ENCODE data around the gene TOP1.

DNA sequence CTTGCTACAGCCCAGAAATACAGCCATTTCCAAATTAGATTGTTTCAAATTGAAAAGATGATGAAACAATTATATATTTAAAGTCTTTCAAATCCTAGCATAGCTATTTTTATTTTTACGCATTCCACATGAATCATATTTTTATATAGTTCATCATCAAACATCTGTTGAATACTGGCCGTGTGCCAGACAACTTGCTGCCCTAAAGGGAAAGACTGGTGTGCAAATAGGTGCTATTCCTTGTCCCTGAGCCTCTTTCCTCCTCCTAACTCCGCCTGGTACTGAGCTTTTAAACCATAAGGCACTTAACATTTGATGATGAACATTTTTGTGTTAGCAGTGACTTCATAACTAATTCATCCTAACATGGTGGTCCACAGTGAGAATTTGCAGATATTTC is 90.0 kb downstream of the TOP1 start:
- TF ChIP-seq ZNF263 (CRISPR knock-in tag; IDR thresholded peaks at IDR 0.05; ENCODE audit: low read depth) (no peak), JUN (CRISPR knock-in tag; IDR thresholded peaks at IDR 0.05) (no peak), NR1H2 (CRISPR knock-in tag; IDR thresholded peaks at IDR 0.05) (no peak), ETV6 (CRISPR knock-in tag; IDR thresholded peaks at IDR 0.05) (no peak)
- TF ChIP-seq, protein P1, sequence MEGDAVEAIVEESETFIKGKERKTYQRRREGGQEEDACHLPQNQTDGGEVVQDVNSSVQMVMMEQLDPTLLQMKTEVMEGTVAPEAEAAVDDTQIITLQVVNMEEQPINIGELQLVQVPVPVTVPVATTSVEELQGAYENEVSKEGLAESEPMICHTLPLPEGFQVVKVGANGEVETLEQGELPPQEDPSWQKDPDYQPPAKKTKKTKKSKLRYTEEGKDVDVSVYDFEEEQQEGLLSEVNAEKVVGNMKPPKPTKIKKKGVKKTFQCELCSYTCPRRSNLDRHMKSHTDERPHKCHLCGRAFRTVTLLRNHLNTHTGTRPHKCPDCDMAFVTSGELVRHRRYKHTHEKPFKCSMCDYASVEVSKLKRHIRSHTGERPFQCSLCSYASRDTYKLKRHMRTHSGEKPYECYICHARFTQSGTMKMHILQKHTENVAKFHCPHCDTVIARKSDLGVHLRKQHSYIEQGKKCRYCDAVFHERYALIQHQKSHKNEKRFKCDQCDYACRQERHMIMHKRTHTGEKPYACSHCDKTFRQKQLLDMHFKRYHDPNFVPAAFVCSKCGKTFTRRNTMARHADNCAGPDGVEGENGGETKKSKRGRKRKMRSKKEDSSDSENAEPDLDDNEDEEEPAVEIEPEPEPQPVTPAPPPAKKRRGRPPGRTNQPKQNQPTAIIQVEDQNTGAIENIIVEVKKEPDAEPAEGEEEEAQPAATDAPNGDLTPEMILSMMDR (IDR thresholded peaks at IDR 0.05): no peak
- TF ChIP-seq, protein P2, sequence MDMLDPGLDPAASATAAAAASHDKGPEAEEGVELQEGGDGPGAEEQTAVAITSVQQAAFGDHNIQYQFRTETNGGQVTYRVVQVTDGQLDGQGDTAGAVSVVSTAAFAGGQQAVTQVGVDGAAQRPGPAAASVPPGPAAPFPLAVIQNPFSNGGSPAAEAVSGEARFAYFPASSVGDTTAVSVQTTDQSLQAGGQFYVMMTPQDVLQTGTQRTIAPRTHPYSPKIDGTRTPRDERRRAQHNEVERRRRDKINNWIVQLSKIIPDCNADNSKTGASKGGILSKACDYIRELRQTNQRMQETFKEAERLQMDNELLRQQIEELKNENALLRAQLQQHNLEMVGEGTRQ (CRISPR knock-in tag; IDR thresholded peaks at IDR 0.05): no peak
- TF ChIP-seq, protein P3, sequence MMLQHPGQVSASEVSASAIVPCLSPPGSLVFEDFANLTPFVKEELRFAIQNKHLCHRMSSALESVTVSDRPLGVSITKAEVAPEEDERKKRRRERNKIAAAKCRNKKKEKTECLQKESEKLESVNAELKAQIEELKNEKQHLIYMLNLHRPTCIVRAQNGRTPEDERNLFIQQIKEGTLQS (CRISPR knock-in tag; conservative IDR thresholded peaks at IDR 0.05): no peak
- TF ChIP-seq, protein P4, sequence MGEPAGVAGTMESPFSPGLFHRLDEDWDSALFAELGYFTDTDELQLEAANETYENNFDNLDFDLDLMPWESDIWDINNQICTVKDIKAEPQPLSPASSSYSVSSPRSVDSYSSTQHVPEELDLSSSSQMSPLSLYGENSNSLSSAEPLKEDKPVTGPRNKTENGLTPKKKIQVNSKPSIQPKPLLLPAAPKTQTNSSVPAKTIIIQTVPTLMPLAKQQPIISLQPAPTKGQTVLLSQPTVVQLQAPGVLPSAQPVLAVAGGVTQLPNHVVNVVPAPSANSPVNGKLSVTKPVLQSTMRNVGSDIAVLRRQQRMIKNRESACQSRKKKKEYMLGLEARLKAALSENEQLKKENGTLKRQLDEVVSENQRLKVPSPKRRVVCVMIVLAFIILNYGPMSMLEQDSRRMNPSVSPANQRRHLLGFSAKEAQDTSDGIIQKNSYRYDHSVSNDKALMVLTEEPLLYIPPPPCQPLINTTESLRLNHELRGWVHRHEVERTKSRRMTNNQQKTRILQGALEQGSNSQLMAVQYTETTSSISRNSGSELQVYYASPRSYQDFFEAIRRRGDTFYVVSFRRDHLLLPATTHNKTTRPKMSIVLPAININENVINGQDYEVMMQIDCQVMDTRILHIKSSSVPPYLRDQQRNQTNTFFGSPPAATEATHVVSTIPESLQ (CRISPR knock-in tag; IDR thresholded peaks at IDR 0.05): no peak
- TF ChIP-seq, protein P5, sequence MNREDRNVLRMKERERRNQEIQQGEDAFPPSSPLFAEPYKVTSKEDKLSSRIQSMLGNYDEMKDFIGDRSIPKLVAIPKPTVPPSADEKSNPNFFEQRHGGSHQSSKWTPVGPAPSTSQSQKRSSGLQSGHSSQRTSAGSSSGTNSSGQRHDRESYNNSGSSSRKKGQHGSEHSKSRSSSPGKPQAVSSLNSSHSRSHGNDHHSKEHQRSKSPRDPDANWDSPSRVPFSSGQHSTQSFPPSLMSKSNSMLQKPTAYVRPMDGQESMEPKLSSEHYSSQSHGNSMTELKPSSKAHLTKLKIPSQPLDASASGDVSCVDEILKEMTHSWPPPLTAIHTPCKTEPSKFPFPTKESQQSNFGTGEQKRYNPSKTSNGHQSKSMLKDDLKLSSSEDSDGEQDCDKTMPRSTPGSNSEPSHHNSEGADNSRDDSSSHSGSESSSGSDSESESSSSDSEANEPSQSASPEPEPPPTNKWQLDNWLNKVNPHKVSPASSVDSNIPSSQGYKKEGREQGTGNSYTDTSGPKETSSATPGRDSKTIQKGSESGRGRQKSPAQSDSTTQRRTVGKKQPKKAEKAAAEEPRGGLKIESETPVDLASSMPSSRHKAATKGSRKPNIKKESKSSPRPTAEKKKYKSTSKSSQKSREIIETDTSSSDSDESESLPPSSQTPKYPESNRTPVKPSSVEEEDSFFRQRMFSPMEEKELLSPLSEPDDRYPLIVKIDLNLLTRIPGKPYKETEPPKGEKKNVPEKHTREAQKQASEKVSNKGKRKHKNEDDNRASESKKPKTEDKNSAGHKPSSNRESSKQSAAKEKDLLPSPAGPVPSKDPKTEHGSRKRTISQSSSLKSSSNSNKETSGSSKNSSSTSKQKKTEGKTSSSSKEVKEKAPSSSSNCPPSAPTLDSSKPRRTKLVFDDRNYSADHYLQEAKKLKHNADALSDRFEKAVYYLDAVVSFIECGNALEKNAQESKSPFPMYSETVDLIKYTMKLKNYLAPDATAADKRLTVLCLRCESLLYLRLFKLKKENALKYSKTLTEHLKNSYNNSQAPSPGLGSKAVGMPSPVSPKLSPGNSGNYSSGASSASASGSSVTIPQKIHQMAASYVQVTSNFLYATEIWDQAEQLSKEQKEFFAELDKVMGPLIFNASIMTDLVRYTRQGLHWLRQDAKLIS (CRISPR knock-in tag; IDR thresholded peaks at IDR 0.05; ENCODE audit: borderline replicate concordance): no peak
- TF ChIP-seq, protein P6, sequence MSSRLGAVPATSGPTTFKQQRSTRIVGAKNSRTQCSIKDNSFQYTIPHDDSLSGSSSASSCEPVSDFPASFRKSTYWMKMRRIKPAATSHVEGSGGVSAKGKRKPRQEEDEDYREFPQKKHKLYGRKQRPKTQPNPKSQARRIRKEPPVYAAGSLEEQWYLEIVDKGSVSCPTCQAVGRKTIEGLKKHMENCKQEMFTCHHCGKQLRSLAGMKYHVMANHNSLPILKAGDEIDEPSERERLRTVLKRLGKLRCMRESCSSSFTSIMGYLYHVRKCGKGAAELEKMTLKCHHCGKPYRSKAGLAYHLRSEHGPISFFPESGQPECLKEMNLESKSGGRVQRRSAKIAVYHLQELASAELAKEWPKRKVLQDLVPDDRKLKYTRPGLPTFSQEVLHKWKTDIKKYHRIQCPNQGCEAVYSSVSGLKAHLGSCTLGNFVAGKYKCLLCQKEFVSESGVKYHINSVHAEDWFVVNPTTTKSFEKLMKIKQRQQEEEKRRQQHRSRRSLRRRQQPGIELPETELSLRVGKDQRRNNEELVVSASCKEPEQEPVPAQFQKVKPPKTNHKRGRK (CRISPR knock-in tag; IDR thresholded peaks at IDR 0.05; ENCODE audit: borderline replicate concordance): no peak

Data from WTC11 (cell line).